Measurements from ENCODE around the gene FGFR3. TPM values are rescaled to one million over a fixed set of nuclear protein-coding genes. Genes with fewer than 3 reads are reported as not detected.

The FGFR3 gene
- total RNA-seq, 4 donors from 2014 or later = 56.2 to 209 (median 110) TPM

GRCh38 chr4:1786544-1787362, 6.3 kb upstream of the FGFR3 start:
- Histone ChIP-seq H3K9me3 (no peaks in the 10 kb centered on the region), H3K4me3 (no peak overlapping the region), H3K4me1 (peaks cover 0 to 8% (median 4%) of the 10 kb centered on the region in 4 donors), H3K36me3 (no peaks in the 10 kb centered on the region), H3K27ac (no peak overlapping the region), H3K27me3 (peaks cover 9% of the 10 kb centered on the region)
- in situ Hi-C loops (cut with MboI; ENCODE audit: low pct_ligation_motif_present in 1 of 4, low pct_unique_long_range_greater_than_20kb in 1 of 4, low sequenced_read_pairs in 3 of 4) (no loop called here), intact Hi-C loops (cut with DNase I; ENCODE audit: low total_unique reads) (no loop called here)
- TF ChIP-seq POLR2AphosphoS5 (IDR thresholded peaks at IDR 0.05) (no peak), POLR2A (IDR thresholded peaks at IDR 0.05) (no peak), EP300 (IDR thresholded peaks at IDR 0.05; ENCODE audit: low read depth) (no peak), CTCF (IDR thresholded peaks at IDR 0.05) (no peak)
- DNase-seq = no peak
- 40 to 80% methylated on average over 1 to 27 of the region's 34 CpGs for WGBS, 2 donors (ENCODE audit: low coverage in 1 of 2)

GRCh38 chr4:1787411-1788077, 5.5 kb upstream of the FGFR3 start:
- in situ Hi-C loops (cut with MboI; ENCODE audit: low pct_ligation_motif_present in 1 of 4, low pct_unique_long_range_greater_than_20kb in 1 of 4, low sequenced_read_pairs in 3 of 4) (no loop called here), intact Hi-C loops (cut with DNase I; ENCODE audit: low total_unique reads) (no loop called here)
- Histone ChIP-seq H3K4me1 (peaks cover 0 to 8% (median 5%) of the 10 kb centered on the region in 4 donors), H3K27me3 (peaks cover 17% of the 10 kb centered on the region), H3K27ac (no peak overlapping the region), H3K36me3 (no peaks in the 10 kb centered on the region), H3K4me3 (no peak overlapping the region), H3K9me3 (no peaks in the 10 kb centered on the region)
- 48 to 66% methylated on average over 8 to 24 of the region's 25 CpGs for WGBS, 2 donors (ENCODE audit: low coverage in 1 of 2)
- no peak for TF ChIP-seq POLR2AphosphoS5 (IDR thresholded peaks at IDR 0.05)
- TF ChIP-seq EP300 (IDR thresholded peaks at IDR 0.05; ENCODE audit: low read depth) = no peak
- TF ChIP-seq POLR2A (IDR thresholded peaks at IDR 0.05) = no peak
- TF ChIP-seq CTCF (IDR thresholded peaks at IDR 0.05) = no peak
- no peak for DNase-seq

- no peak for DNase-seq
- Histone ChIP-seq H3K4me1 (peaks cover 0 to 9% (median 8%) of the 10 kb centered on the region in 4 donors), H3K4me3 (no peak overlapping the region), H3K27ac (no peak overlapping the region), H3K36me3 (no peaks in the 10 kb centered on the region), H3K27me3 (peaks cover 18% of the 10 kb centered on the region), H3K9me3 (no peaks in the 10 kb centered on the region)
- TF ChIP-seq POLR2AphosphoS5 (IDR thresholded peaks at IDR 0.05) = no peak
- 64 to 69% methylated on average over 7 to 13 of the region's 13 CpGs for WGBS, 2 donors (ENCODE audit: low coverage in 1 of 2)
- intact Hi-C loops (cut with DNase I; ENCODE audit: low total_unique reads) = no loop called here
- in situ Hi-C loops (cut with MboI; ENCODE audit: low pct_ligation_motif_present in 1 of 4, low pct_unique_long_range_greater_than_20kb in 1 of 4, low sequenced_read_pairs in 3 of 4) = no loop called here
Observed at GRCh38 chr4:1788254-1788973, 4.7 kb upstream of the FGFR3 start.

- no peaks in the 10 kb centered on the region for H3K9me3 ChIP-seq
- intact Hi-C loops (cut with DNase I; ENCODE audit: low total_unique reads) = no loop called here
- H3K27ac ChIP-seq = no peak overlapping the region
- DNase-seq = no peak
- peaks cover 26% of the 10 kb centered on the region for H3K27me3 ChIP-seq
- no peak overlapping the region for H3K4me3 ChIP-seq
- WGBS, 2 donors (ENCODE audit: low coverage in 1 of 2) = 96% methylated on average over 16 of the region's 21 CpGs; no CpG with 5 or more reads in 1 of the 2 donors
- in situ Hi-C loops (cut with MboI; ENCODE audit: low pct_ligation_motif_present in 1 of 4, low pct_unique_long_range_greater_than_20kb in 1 of 4, low sequenced_read_pairs in 3 of 4) = no loop called here
- peaks cover 5 to 17% (median 16%) of the 10 kb centered on the region in 4 donors for H3K4me1 ChIP-seq
- no peak for TF ChIP-seq POLR2AphosphoS5 (IDR thresholded peaks at IDR 0.05)
- TF ChIP-seq POLR2A (IDR thresholded peaks at IDR 0.05) = no peak
- no peak for TF ChIP-seq EP300 (IDR thresholded peaks at IDR 0.05; ENCODE audit: low read depth)
- TF ChIP-seq CTCF (IDR thresholded peaks at IDR 0.05) = no peak
- no peaks in the 10 kb centered on the region for H3K36me3 ChIP-seq
Observed at GRCh38 chr4:1789552-1789951, 3.5 kb upstream of the FGFR3 start.
